OCI-LY1 (cell line): Measurements from ENCODE around the gene ST3GAL3.
A peak's percentile ranks its signal among the peaks of the same experiment; 100 is the strongest.

Experiments
- H2AFZ ChIP-seq: fragments of 200-600 bp; sonication (generic), shearing (Covaris generic); 2 replicates; pipeline ENCODE4 v1.6.0; 2014; ENCODE audit warnings: antibody characterized with exemption, mild to moderate bottlenecking, low read length
- H3F3A ChIP-seq: fragments of 200-600 bp; sonication (generic), shearing (Covaris generic); 2 replicates; pipeline ENCODE4 v1.6.0; 2014; ENCODE audit warnings: mild to moderate bottlenecking, antibody characterized with exemption, low read length, moderate library complexity; ENCODE audit not compliant: insufficient read depth
- H3K27ac ChIP-seq: fragments of 200-600 bp; sonication (generic); 2 replicates; pipeline ENCODE4 v1.5.1; 2014; ENCODE audit warnings: low read length, mixed run types, mild to moderate bottlenecking, low read depth; ENCODE audit not compliant: poor library complexity, severe bottlenecking
- H3K27me3 ChIP-seq: fragments of 200-600 bp; sonication (generic); 2 replicates; pipeline ENCODE4 v1.6.0; 2014; ENCODE audit warnings: antibody characterized with exemption, mild to moderate bottlenecking, low read length, moderate library complexity; ENCODE audit not compliant: insufficient read depth
- H3K36me3 ChIP-seq: fragments of 200-600 bp; sonication (generic); 2 replicates; pipeline ENCODE4 v1.6.1; 2014; ENCODE audit warnings: mild to moderate bottlenecking, antibody characterized with exemption, low read length, moderate library complexity, mixed read lengths; ENCODE audit not compliant: insufficient read depth
- H3K4me1 ChIP-seq: fragments of 200-600 bp; sonication (generic); 2 replicates; pipeline ENCODE4 v1.5.1; 2014; ENCODE audit warnings: mild to moderate bottlenecking, low read length, moderate library complexity; ENCODE audit not compliant: insufficient read depth, severe bottlenecking
- H3K4me2 ChIP-seq: fragments of 200-600 bp; sonication (generic), shearing (Covaris generic); 2 replicates; pipeline ENCODE4 v1.6.1; 2014; ENCODE audit warnings: low read length
- H3K4me3 ChIP-seq: fragments of 200-600 bp; sonication (generic); 2 replicates; pipeline ENCODE4 v1.5.1; 2014; ENCODE audit warnings: low read length, low read depth, mild to moderate bottlenecking, mixed read lengths; ENCODE audit not compliant: poor library complexity, severe bottlenecking
- H3K79me2 ChIP-seq: fragments of 200-600 bp; shearing (Covaris generic); 2 replicates; pipeline ENCODE4 v1.6.1; 2016; ENCODE audit warnings: mixed run types, low read length, mixed read lengths; ENCODE audit not compliant: insufficient read depth
- H3K9ac ChIP-seq: fragments of 200-600 bp; sonication (generic), shearing (Covaris generic); 2 replicates; pipeline ENCODE4 v1.6.1; 2014; ENCODE audit warnings: mild to moderate bottlenecking, low read length, mixed read lengths
- H3K9me2 ChIP-seq: fragments of 200-600 bp; sonication (generic), shearing (Covaris generic); 2 replicates; pipeline ENCODE4 v1.6.1; 2014; ENCODE audit warnings: low read depth, mild to moderate bottlenecking, low read length, mixed read lengths
- H3K9me3 ChIP-seq: fragments of 200-600 bp; shearing (Covaris generic); 2 replicates; pipeline ENCODE4 v1.6.1; 2014; ENCODE audit warnings: low read length, mixed read lengths
- H4K20me1 ChIP-seq: fragments of 200-600 bp; sonication (generic), shearing (Covaris generic); 2 replicates; pipeline ENCODE4 v1.6.0; 2016; ENCODE audit warnings: mild to moderate bottlenecking, low read length; ENCODE audit not compliant: insufficient read depth
- EZH2 ChIP-seq: fragments of 200-600 bp; sonication (generic), shearing (Covaris generic); IDR thresholded peaks from 2 replicates; pipeline ENCODE4 v1.8.0; 2017; ENCODE audit warnings: borderline replicate concordance, mixed run types, mild to moderate bottlenecking, antibody characterized with exemption, low read length, moderate library complexity, mixed read lengths
- TF ChIP-seq, protein P1 (sequence below): fragments of 200-600 bp; sonication (generic), shearing (Covaris generic); IDR thresholded peaks from 2 replicates; pipeline ENCODE4 v1.5.1; 2017; ENCODE audit warnings: mild to moderate bottlenecking, antibody characterized with exemption, low read length, moderate library complexity, mixed read lengths

The ST3GAL3 gene

DNA sequence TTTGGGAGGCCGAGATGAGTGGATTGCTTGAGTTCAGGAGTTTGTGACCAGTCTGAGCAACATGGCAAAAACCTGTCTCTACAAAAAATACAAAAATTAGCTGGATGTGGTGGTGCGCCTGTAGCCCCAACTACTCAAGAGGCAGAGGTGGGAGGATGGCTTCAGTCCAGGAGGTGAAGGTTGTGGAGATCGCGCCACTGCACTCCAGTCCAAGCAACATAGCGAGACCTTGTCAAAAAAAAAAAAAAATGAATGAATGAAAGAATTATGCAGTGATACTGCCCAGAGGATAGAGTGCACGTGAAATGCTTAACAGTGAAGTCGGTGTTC is 262.0 kb downstream of the ST3GAL3 start:
- Histone ChIP-seq H3K27ac (no peak overlapping the region), H3K36me3 (peaks cover 25% of the 10 kb centered on the region), H3K27me3 (no peaks in the 10 kb centered on the region), H3K9me3 (no peaks in the 10 kb centered on the region), H3F3A (no peaks in the 10 kb centered on the region), H3K79me2 (no peaks in the 10 kb centered on the region), H4K20me1 (no peaks in the 10 kb centered on the region), H3K9me2 (no peaks in the 10 kb centered on the region), H3K4me3 (peak overlapping the region; percentile 89), H3K4me2 (peak overlapping the region; percentile 43), H2AFZ (no peak overlapping the region), H3K9ac (no peak overlapping the region), H3K4me1 (peaks cover 20% of the 10 kb centered on the region)
- no peak for TF ChIP-seq EZH2
- TF ChIP-seq, protein P1, sequence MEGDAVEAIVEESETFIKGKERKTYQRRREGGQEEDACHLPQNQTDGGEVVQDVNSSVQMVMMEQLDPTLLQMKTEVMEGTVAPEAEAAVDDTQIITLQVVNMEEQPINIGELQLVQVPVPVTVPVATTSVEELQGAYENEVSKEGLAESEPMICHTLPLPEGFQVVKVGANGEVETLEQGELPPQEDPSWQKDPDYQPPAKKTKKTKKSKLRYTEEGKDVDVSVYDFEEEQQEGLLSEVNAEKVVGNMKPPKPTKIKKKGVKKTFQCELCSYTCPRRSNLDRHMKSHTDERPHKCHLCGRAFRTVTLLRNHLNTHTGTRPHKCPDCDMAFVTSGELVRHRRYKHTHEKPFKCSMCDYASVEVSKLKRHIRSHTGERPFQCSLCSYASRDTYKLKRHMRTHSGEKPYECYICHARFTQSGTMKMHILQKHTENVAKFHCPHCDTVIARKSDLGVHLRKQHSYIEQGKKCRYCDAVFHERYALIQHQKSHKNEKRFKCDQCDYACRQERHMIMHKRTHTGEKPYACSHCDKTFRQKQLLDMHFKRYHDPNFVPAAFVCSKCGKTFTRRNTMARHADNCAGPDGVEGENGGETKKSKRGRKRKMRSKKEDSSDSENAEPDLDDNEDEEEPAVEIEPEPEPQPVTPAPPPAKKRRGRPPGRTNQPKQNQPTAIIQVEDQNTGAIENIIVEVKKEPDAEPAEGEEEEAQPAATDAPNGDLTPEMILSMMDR = no peak

DNA sequence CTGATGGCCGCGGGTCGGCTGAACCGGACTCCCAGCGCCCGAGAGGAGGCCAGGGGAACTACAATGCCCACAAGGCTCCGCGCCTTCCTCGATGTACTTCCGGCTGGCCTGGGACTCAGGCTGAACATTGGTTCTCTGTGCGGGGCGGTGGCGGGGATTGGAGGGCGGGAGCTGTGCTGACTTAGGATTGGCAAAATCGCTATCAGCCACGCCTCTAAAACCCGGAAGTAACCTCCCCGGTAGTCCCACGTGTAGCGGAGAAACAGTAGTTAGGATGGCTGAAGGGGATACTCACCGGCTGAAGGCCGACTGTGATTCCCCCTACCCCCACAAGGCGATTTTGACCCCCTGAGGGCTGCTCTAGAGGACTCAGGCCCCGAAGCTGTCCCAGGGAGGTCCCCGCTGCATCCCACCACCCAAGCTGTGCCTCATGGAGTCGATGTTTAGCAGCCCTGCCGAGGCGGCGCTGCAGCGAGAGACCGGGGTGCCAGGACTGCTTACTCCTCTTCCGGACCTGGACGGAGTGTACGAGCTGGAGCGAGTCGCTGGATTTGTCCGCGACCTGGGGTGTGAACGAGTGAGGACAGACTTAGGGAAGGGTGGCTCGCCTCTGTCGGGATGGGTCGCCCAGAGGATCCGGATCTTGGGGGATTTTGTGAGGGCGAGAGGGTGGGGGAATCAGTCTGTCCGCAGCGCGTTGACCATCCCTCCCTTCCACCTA is 262.6 kb downstream of the ST3GAL3 start, which contains the start of gene DPH2:
DPH2 (plus strand) TSS at position 265 of the 721 bp plus-strand sequence; CDS start at position 431, 166 bp downstream.
- H3K27me3 ChIP-seq = no peaks in the 10 kb centered on the region
- peak within 1 kb of the TSS; percentile 89 for H3K4me3 ChIP-seq
- H3K9me2 ChIP-seq = no peaks in the 10 kb centered on the region
- H2AFZ ChIP-seq = no peak within 1 kb of the TSS
- no peak within 1 kb of the TSS for H3K27ac ChIP-seq
- peak within 1 kb of the TSS; percentile 69 for H3K9ac ChIP-seq
- peaks cover 21% of the 10 kb centered on the region for H3K4me1 ChIP-seq
- H4K20me1 ChIP-seq = no peaks in the 10 kb centered on the region
- H3K79me2 ChIP-seq = no peaks in the 10 kb centered on the region
- no peaks in the 10 kb centered on the region for H3K9me3 ChIP-seq
- TF ChIP-seq EZH2 = no peak
- TF ChIP-seq, protein P1 = 0 out of 2 replicates have a peak, but pooled peaks have one; percentile 8
- H3F3A ChIP-seq = no peaks in the 10 kb centered on the region
- H3K36me3 ChIP-seq = peaks cover 25% of the 10 kb centered on the region
- peak within 1 kb of the TSS; percentile 77 for H3K4me2 ChIP-seq

DNA sequence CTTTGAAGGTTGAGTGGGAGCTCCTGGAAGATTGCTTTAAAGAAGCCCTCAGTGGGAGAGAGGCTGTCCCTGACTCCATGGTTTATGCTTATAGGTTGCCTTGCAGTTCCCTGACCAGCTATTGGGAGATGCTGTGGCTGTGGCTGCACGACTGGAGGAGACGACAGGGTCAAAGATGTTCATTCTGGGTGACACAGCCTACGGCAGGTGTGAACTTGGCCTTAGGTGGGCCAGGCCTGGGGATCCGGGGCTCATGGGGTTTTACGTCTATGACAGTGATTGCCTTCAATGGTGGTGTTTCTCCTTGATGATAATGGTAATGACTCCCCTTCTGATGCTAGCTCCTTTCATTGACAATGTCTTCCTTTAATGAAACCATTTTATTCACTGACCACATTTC is 263.2 kb downstream of the ST3GAL3 start:
- TF ChIP-seq, protein P1 = no peak
- TF ChIP-seq EZH2 = no peak
- Histone ChIP-seq H3K27me3 (no peaks in the 10 kb centered on the region), H3K4me3 (peak overlapping the region; percentile 89), H3K27ac (no peak overlapping the region), H3K4me1 (peaks cover 21% of the 10 kb centered on the region), H3K4me2 (peak overlapping the region; percentile 77), H3F3A (no peaks in the 10 kb centered on the region), H2AFZ (no peak overlapping the region), H3K9me2 (no peaks in the 10 kb centered on the region), H4K20me1 (no peaks in the 10 kb centered on the region), H3K9ac (peak overlapping the region; percentile 69), H3K79me2 (no peaks in the 10 kb centered on the region), H3K36me3 (peaks cover 25% of the 10 kb centered on the region), H3K9me3 (no peaks in the 10 kb centered on the region)
